Body of pancreas (tissue), 4 donors: ENCODE measurements around the gene CACUL1.

ENCODE experiments used
- CTCF ChIP-seq, 7 experiments: fragments of 450-650 bp in 4 of 7; fragments of 200-600 bp in 3 of 7; sonication (generic) in 3 of 7; IDR thresholded peaks; one replicate each; pipeline ENCODE4 v1.5.1; 2016 to 2019; ENCODE audit warnings: antibody characterized with exemption in 7 of 7
- POLR2A ChIP-seq, 3 donors: fragments of 450-650 bp; IDR thresholded peaks; one replicate each; pipeline ENCODE4 v1.6.1; 2016; ENCODE audit warnings: antibody characterized with exemption in 3 of 3, mild to moderate bottlenecking in 2 of 3

GRCh38 chr10:118672153-118672552 is 82.6 kb downstream of the CACUL1 start:
- no peak for TF ChIP-seq CTCF (IDR thresholded peaks at IDR 0.05)
- no peak for TF ChIP-seq POLR2A (IDR thresholded peaks at IDR 0.05)
